Choroid plexus epithelial cell (primary cell): ENCODE measurements around the gene RTN3.
A peak's percentile ranks its signal among the peaks of the same experiment; 100 is the strongest.

Experiments used
- DNase-seq: peaks from one replicate; pipeline ENCODE4 v3.0.0-alpha.2; 2010; ENCODE audit warnings: low read depth
- H3K4me3 ChIP-seq: 2 replicates; pipeline ENCODE4 v1.5.1; 2011; ENCODE audit warnings: low read depth, mild to moderate bottlenecking, control low read depth, low read length, moderate library complexity
- CTCF ChIP-seq: conservative IDR thresholded peaks from 2 replicates; pipeline ENCODE4 v1.5.1; 2011; ENCODE audit warnings: low read depth, mild to moderate bottlenecking, control low read depth, inconsistent platforms, low read length, moderate library complexity

Gene RTN3

GRCh38 chr11:63660972-63661371 is 20.3 kb upstream of the RTN3 start:
- no peak for DNase-seq
- no peak for TF ChIP-seq CTCF
- H3K4me3 ChIP-seq: no peak overlapping the region

- peak; percentile 59 for DNase-seq
- no peak for TF ChIP-seq CTCF
- H3K4me3 ChIP-seq: no peak overlapping the region
These were observed 17.5 kb upstream of the RTN3 start for GRCh38 chr11:63663809-63664208.

- H3K4me3 ChIP-seq: no peak overlapping the region
- no peak for TF ChIP-seq CTCF
- peak; percentile 72 for DNase-seq
These were observed 14.4 kb upstream of the RTN3 start for GRCh38 chr11:63666874-63667273.

DNA sequence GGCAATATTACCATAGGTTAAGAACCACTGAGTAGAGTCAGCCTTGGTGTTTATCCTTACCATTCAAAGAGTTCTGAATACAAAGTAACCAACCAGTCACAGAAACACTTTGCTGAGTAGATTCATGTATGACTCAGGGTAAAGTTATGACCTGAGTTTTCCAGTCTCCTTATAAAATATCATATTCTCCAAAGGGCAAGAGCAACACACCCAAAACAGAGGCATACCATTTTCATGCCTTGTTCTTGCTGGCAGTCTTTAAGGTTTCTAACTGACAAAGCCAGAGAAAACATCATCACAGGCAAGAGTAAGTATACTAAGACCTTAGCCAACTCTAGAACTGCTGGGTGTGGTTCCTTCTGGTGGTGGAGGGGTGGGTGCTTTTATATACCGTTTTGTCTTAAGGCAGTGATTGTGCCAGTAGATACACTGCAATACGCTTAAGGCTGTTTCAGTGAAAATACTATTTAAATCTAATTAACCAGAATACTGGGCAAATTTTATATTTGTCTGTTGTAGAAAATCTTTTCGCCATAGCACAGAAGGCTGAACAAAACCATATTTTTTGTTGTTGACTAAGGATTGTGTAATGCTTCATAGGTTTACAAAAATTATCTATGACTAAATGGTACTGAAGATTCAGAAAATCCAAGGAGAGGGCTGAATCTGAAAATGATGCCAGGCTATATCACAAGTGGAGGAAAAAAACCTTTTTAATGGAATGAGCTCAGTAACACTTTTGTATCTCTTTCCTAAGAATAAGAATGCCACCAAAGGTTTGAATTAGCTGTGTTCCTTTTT is 13.1 kb upstream of the RTN3 start:
- no peak for TF ChIP-seq CTCF
- no peak overlapping the region for H3K4me3 ChIP-seq
- DNase-seq: peak; percentile 91

- DNase-seq: no peak
- no peak for TF ChIP-seq CTCF
- peak overlapping the region; percentile 80 for H3K4me3 ChIP-seq
These were observed 11.2 kb upstream of the RTN3 start for GRCh38 chr11:63670096-63670432.

DNA sequence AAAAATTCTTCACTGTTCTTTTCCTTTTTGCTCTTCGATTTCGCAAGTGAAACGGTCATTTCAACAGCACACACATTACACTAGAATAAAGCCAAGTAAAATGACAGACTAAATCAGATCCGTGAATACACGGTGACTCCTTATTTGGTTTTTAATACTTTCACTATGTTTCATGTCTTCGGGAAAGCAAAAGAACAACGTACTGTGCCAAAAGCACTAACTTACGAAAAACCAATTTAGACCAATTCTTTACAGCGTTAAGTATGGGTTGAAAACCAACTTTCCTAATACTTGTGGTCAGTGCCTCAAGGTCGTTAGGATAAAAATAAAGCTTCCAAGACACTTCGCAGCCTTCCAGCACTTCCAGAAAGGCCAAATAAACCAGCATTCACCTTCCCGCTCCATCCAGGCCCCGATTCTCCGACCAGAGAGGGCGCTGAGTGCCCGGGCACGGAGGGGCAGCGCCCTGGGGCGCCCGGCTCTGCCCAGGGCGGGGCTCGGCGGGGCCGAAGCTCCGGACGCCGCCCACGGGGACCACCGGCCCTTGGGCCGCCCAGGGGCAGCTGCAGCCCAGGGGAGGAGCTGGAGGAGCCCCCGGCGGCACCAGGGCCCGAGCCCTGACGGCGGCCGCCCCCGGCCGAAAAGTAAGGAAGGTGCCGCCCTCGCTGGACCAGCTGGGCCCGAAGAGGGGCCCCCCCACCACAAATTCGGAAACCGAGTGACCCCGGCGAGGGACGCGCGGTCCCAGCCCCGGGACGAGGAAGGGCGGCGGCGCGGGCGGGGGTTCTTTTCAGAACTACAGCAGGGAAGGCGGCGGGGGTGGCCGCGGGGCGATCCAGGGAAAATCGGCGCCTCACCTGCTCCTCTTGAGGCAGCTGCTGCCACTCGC is 10.6 kb upstream of the RTN3 start:
- DNase-seq: peak; percentile 49

More for the DNA sequence above, 10.6 kb upstream of the RTN3 start:
- H3K4me3 ChIP-seq: peak overlapping the region; percentile 80
- TF ChIP-seq CTCF: peak; percentile 45
